Urinary bladder (tissue), 4 donors: ENCODE measurements around the gene SMIM23. TPM values are rescaled to one million over a fixed set of nuclear protein-coding genes. Genes with fewer than 3 reads are reported as not detected.

ENCODE experiments used
- DNase-seq: peaks from one replicate; pipeline ENCODE4 v3.0.0-alpha.2; 2015; ENCODE audit errors: extremely low spot score
- H3K27ac ChIP-seq: one replicate; pipeline ENCODE4 v1.5.1; 2013; ENCODE audit warnings: low read depth, mild to moderate bottlenecking, moderate library complexity
- H3K36me3 ChIP-seq: one replicate; pipeline ENCODE4 v1.6.1; 2013; ENCODE audit warnings: mild to moderate bottlenecking, moderate library complexity; ENCODE audit not compliant: insufficient read depth
- H3K4me1 ChIP-seq: one replicate; pipeline ENCODE4 v1.6.1; 2013; ENCODE audit warnings: mild to moderate bottlenecking, moderate library complexity; ENCODE audit not compliant: insufficient read depth
- H3K4me3 ChIP-seq: one replicate; pipeline ENCODE4 v1.5.1; 2013; ENCODE audit warnings: low read depth, low read length
- WGBS: extraction: QIAGEN DNeasy Blood & Tissue Kit; methylation state at CpG from one replicate; pipeline ENCODE4 v1.1.7; 2013; 5-methylcytosine and 5-hydroxymethylcytosine counted together
- polyA plus RNA-seq: library from polyadenylated mRNA; stranded (reverse); fragments of 200-250 nt; gene quantifications from one replicate; pipeline ENCODE4 v1.2.3, GENCODE V29; 2013
- total RNA-seq: library from RNA; depleted of rRNA; stranded (reverse); fragments of >200 nt; gene quantifications from one replicate; pipeline ENCODE4 v1.2.3, GENCODE V29; 2014
- donor health status: healthy with polysubstance abuse.
- donor health status: healthy.

Gene SMIM23
- total and polyA plus RNA-seq, 2 donors: not detected

DNA sequence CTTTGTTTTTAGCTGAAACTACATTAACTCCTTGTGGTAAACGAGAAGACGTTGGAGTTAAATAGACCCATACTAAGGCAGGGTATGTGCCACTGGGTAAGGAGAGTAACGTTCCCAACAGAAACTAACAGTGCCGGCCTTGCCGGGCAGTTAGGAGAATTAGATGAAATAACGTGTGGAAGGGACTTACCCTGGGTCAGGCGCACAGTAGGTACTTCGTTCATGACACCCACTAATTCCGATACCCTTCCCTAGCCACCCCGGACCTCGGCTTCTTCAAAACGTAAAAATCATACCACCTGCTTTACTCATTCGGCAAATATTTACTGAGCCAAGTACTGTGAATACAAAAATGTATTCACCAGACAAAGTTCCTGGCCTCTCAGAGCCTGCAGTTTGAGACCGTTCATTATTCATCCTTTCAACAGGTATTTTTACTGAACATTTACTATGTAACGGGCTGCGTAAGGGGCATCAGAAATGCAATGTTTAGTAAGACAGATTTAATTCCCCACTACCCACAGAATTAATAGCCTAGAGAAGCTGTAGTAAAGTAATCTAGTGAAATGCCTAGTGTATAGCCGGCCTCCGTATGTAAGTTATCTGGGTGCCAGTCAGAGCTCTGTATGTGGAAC is 3.2 kb upstream of the SMIM23 start:
- H3K4me3 ChIP-seq: no peak overlapping the region
- no peak for DNase-seq
- no peaks in the 10 kb centered on the region for H3K4me1 ChIP-seq
- H3K36me3 ChIP-seq: no peaks in the 10 kb centered on the region
- 89% methylated on average over 18 of the region's 18 CpGs for WGBS
- H3K27ac ChIP-seq: no peak overlapping the region

DNA sequence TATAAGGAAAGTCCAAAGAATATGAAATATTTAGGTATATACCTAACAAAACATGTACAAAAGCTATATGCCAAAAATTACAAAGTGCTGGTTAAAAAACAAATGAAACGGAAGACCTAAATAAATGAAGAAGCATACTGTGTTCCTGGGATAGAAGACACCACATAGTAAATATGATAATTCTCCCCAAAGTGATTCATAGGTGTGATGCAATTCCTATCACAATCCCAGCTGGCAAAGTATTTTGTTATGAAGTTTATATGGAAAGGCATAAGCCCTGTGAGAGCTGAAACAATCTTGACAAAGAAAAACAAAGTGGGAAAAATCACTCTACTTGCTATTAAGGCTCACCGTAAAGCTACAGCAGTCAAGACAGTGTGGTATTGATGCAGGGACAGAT is 2.6 kb upstream of the SMIM23 start:
- 75% methylated on average over 2 of the region's 2 CpGs for WGBS

DNA sequence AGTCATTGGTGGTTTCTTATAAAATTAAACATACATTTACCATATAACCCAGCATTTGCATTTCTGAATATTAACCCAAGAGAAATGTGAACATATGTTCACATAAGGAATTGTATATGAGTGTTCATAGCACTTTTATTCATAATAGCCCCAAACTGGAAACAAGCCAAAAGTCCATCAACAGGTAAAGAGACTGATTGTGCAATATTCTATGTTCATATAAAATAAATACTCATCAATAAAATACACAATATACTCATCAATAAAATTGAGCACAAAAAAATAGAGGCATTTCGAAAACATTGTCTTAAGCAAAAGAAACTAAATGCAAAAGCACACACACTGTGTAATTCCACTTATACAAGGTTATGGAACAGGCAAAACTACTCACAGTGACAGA is 3.7 kb downstream of the SMIM23 start:
- no peaks in the 10 kb centered on the region for H3K36me3 ChIP-seq
- 83% methylated on average over 1 of the region's 1 CpG for WGBS
- H3K27ac ChIP-seq: no peak overlapping the region
- no peaks in the 10 kb centered on the region for H3K4me1 ChIP-seq
- H3K4me3 ChIP-seq: no peak overlapping the region
- no peak for DNase-seq

More for the DNA sequence above, 2.6 kb upstream of the SMIM23 start:
- Histone ChIP-seq H3K4me1 (no peaks in the 10 kb centered on the region), H3K27ac (no peak overlapping the region), H3K4me3 (no peak overlapping the region), H3K36me3 (no peaks in the 10 kb centered on the region)
- no peak for DNase-seq

DNA sequence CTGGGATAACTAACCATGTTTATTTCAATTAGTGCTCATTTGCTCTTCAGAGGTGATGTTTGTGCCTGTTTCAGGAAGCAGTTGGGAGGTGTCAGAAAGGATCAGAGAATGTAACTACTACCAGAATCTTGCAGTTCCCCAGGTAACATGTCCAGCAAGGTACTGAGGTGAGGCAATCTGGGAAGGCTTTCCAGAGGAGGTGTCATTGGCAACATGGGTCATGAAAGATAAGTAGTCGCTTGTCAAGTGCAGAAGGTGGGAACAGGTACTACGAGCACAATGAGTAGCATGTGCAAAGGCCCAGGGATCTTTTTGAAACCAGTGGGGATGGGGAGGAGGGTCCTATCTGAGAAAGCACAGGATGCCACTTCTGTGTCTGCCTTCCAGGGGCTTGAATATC is 4.8 kb downstream of the SMIM23 start:
- Histone ChIP-seq H3K36me3 (no peaks in the 10 kb centered on the region), H3K4me1 (no peaks in the 10 kb centered on the region), H3K4me3 (no peak overlapping the region), H3K27ac (no peak overlapping the region)
- no peak for DNase-seq
- 92% methylated on average over 2 of the region's 2 CpGs for WGBS

DNA sequence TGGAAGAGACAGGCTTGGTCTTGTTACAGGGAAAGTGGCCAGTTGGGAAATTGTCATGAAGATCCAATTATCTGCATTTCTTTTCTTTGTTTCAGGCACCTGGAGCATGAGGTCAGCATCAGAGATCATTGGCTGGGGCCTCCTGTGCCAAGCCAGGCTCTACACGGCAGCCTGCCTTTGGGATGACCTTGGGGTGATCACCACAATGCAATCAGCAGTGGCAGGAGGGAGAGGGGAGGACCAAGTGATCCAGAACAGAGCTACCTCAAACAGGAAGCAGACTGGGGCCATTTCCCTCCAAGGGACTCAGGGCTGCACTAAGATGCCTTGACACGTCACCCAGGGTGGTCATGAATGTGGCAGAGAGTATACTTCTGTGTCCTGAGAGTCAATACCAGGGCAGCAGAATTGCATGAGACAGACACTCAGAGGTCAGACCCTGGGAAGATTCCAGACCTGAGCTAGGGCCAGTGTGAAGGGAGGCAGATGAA is 8.9 kb downstream of the SMIM23 start:
- no peak for DNase-seq
- Histone ChIP-seq H3K4me3 (no peak overlapping the region), H3K27ac (no peak overlapping the region), H3K4me1 (no peaks in the 10 kb centered on the region), H3K36me3 (no peaks in the 10 kb centered on the region)
- 72% methylated on average over 2 of the region's 2 CpGs for WGBS

DNA sequence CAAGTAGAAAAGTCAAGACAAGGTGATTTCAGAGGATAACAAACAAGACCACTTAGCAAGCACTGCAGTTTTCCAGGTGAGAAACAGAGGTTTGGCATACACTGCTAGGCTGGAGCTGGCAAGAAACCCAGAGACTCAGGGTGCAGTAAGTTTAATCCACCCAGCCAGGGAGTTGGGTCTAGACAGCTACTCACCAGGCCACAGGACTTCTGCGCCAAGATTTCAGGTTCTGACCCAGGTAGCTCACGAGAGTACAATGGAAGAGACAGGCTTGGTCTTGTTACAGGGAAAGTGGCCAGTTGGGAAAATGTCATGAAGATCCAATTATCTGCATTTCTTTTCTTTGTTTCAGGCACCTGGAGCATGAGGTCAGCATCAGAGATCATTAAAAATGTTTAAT is 9.8 kb downstream of the SMIM23 start:
- no peak for DNase-seq
- no peak overlapping the region for H3K27ac ChIP-seq
- 85% methylated on average over 2 of the region's 2 CpGs for WGBS
- no peaks in the 10 kb centered on the region for H3K4me1 ChIP-seq
- no peaks in the 10 kb centered on the region for H3K36me3 ChIP-seq
- no peak overlapping the region for H3K4me3 ChIP-seq

DNA sequence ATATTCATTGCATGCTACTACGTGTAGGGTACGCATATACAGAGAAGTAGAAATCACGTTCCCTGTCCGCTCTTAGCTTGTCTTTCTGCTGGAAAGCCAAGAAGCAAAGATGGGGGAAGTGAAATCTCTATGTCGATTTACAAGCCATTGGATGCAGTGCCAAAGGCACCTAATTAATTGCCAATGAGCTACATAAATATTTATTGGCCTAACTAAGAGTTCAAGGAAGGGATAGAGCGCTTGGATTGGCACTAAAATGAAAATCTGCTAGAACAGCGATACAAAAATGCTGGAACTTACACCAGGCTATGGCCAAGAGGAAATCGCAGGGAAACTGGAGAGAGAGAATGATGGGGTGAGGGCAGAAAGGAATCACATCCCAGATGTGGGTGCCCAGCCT is 10.8 kb downstream of the SMIM23 start:
- DNase-seq: no peak
- H3K4me1 ChIP-seq: no peaks in the 10 kb centered on the region
- no peaks in the 10 kb centered on the region for H3K36me3 ChIP-seq
- no peak overlapping the region for H3K4me3 ChIP-seq
- H3K27ac ChIP-seq: no peak overlapping the region
- WGBS: 89% methylated on average over 8 of the region's 8 CpGs

DNA sequence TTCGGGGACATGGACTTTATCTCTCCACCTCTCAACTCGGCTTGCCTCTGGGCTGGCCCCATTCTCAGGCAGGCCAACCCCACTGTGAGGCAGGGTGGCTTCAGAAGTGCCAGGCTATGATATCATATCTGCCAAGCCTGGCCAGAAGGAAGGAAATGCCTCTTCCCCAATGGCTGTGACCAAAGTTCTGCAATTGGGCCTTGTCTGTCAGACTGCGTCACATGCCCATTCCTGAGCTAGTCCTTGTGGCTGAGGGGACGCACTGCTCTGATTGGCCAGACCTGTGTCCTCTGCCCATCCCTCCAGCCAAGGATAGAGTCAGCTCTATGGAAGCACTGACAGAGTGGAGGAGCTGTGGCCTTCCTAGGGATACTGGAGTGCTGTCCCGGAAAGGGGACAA is 11.9 kb downstream of the SMIM23 start:
- Histone ChIP-seq H3K27ac (no peak overlapping the region), H3K4me3 (no peak overlapping the region), H3K36me3 (no peaks in the 10 kb centered on the region), H3K4me1 (no peaks in the 10 kb centered on the region)
- WGBS: 83% methylated on average over 5 of the region's 5 CpGs
- no peak for DNase-seq

DNA sequence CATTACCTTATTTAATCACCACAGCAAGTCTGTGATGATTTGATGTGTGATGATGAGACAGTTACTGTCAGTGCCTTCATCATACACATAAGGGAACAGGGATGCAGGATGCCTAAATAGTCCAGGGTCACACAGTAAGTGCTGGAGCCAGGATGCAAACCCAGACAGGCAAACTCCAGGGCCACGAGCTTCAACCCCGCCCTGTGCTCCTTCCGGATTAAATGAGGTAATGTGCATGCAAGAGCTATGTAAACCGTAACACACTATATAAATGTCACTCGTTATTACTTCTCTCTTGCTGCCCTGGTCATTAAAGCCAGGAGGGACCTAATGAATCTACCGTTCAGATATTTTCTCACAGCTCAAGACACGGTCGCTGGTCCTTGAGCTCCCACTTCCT is 12.8 kb downstream of the SMIM23 start:
- WGBS: 43% methylated on average over 8 of the region's 8 CpGs
- no peaks in the 10 kb centered on the region for H3K4me1 ChIP-seq

DNA sequence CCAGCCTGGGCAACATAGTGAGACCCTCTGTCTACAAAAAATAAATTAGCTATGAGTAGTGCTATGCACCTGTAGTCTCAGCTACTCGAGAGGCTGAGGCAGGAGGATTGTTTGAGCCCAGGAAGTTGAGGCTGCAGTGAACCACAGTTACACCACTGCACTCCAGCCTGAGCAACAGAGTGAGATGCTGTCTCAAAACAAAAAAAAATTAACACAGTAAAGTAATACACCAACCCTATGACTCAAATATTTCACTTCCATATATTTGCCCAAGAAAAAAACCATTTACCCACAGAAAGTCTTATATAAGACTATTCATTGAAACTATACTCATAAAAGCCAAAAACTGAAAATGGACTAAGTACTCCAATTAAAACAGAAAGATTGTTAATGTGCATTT is 16.2 kb downstream of the SMIM23 start:
- Histone ChIP-seq H3K36me3 (no peaks in the 10 kb centered on the region), H3K4me3 (no peak overlapping the region), H3K4me1 (no peaks in the 10 kb centered on the region), H3K27ac (no peak overlapping the region)
- 88% methylated on average over 1 of the region's 1 CpG for WGBS
- no peak for DNase-seq

More for the DNA sequence above, 12.8 kb downstream of the SMIM23 start:
- Histone ChIP-seq H3K4me3 (no peak overlapping the region), H3K36me3 (no peaks in the 10 kb centered on the region), H3K27ac (no peak overlapping the region)
- no peak for DNase-seq

DNA sequence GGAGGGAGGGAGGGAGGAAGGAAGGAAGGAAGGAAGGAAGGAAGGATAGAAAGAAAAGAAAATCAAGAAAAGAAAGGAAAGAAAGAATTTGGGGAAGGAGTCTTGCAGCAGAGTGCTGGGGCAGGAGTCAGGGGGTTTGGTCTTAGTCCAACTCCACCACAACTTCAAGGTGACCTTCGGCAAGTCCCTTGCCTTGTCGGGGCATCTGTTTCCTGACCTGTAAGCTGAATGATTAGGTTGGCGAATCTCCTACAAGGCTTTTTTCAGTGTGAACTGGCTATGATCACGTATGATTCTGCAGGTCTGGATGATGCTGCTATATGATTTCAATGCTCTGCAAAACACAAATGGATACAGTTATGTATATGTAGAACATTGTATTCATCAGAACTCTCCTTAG is 20.1 kb downstream of the SMIM23 start:
- Histone ChIP-seq H3K4me1 (no peaks in the 10 kb centered on the region), H3K36me3 (no peaks in the 10 kb centered on the region), H3K4me3 (no peak overlapping the region), H3K27ac (no peak overlapping the region)
- 68% methylated on average over 4 of the region's 4 CpGs for WGBS
- no peak for DNase-seq

DNA sequence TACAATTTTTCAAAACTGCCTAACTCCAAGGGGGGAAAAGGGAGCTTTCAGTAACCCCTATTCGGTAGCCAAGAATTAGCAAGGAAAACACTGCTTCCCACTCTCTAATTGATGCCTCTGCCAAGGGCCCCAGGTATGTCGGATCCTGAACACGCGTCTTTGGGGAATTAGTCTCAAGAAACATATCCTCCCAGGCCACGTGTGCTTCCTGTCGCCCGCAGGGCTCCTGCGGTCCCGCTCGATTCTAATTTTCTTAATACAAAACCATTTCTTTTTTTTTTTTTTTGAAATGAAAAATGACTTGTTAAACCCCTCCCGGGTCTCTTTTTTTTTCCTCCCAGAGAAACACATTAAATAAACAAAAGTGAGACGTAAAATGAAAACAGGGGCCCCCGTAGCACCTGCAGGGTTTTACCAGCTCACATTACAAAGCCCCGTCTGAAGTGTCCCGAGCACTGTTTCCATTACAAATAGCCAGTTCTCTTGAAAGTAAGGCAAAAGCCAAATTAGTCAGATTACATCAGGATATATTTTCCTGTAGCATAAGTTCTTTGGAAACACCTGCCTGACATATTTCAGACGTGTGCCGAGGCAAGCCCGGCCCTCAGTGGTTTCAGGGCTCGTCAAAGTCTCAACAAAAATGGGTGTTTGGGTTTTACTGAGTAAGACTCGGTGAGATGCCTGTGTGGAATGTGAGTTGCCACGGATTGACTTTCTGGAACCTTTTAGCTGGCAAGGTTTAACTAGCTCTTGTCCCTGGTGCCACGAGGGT is 21.5 kb downstream of the SMIM23 start:
- Histone ChIP-seq H3K36me3 (no peaks in the 10 kb centered on the region), H3K4me3 (no peak overlapping the region), H3K27ac (no peak overlapping the region), H3K4me1 (no peaks in the 10 kb centered on the region)
- 22% methylated on average over 22 of the region's 22 CpGs for WGBS
- DNase-seq: no peak

DNA sequence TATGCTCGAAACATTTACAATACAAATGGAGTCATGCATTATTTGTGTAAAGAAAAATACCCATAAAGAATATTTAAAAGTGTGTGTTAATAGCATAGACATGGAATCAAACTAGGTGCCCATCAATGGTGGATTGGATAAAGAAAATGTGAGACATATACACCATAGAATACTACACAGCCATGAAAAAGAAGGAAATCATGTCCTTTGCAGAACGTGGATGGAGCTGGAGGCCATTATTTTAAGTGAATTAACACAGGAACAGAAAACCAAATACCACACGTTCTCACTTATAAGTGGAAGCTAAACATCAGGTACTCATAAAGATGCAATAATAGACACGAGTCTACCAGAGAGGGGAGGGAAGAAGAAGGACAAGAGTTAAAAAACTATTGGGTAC is 22.8 kb downstream of the SMIM23 start:
- WGBS: 90% methylated on average over 4 of the region's 4 CpGs
- Histone ChIP-seq H3K27ac (no peak overlapping the region), H3K36me3 (no peaks in the 10 kb centered on the region), H3K4me1 (no peaks in the 10 kb centered on the region), H3K4me3 (no peak overlapping the region)
- no peak for DNase-seq

DNA sequence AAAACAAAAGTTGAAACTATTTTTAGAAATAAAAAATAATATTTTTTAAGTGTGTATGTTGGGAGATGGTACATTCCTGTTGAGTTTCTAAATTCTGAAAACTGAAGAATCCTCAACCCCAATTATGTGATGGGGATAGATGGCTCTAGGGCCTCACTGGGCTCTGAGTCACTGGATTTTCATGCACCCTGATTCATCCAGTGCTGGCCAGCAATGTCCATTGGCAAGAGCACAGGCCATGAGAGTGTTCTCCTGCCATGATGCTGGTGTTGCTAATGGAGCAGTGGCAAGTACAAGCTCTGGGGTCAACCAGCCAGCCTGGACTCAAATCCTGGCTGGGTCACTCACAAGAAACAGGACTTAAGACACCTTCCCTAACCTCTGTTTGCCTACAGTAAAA is 23.3 kb downstream of the SMIM23 start:
- no peak for DNase-seq
- Histone ChIP-seq H3K36me3 (no peaks in the 10 kb centered on the region), H3K27ac (no peak overlapping the region), H3K4me3 (no peak overlapping the region), H3K4me1 (no peaks in the 10 kb centered on the region)
